ENCODE data around the gene RTTN. TPM values are rescaled to one million over a fixed set of nuclear protein-coding genes. Genes with fewer than 3 reads are reported as not detected.

The RTTN gene
- total and polyA plus RNA-seq, 2 of the 13 experiments (the other 11 are each of a cell fraction or from before 2014, with no cell fraction given): 5.4 to 18.7 TPM

GRCh38 chr18:70149616-70150301 is 55.7 kb downstream of the RTTN start (continued):
- no peak for TF ChIP-seq HOXA3 (CRISPR knock-in tag; IDR thresholded peaks at IDR 0.05)
- no peak for TF ChIP-seq SIN3B (IDR thresholded peaks at IDR 0.05; ENCODE audit: low read length)
- no peak for TF ChIP-seq SALL2 (CRISPR knock-in tag; IDR thresholded peaks at IDR 0.05)

GRCh38 chr18:70149156-70149555 is 56.3 kb downstream of the RTTN start:
- H3K4me3 ChIP-seq (replicated peaks in 1 of 3; ENCODE audit: insufficient read depth in 1 of 3, low read depth in 2 of 3, low read length in 3 of 3): no peak overlapping the region
- H2AFZ ChIP-seq (ENCODE audit: low read length): no peak overlapping the region
- no peaks in the 10 kb centered on the region for H4K20me1 ChIP-seq (ENCODE audit: insufficient read depth, low read length)
- H3K4me1 ChIP-seq (ENCODE audit: insufficient read depth, low read length): peaks cover 14% of the 10 kb centered on the region
- WGBS (ENCODE audit: low lambda C conversion rate): 97% methylated on average over 2 of the region's 2 CpGs
- H3K36me3 ChIP-seq (replicated peaks in 1 of 2; ENCODE audit: control insufficient read depth in 1 of 2, insufficient read depth in 2 of 2, low read length in 2 of 2): peaks cover 1 to 22% of the 10 kb centered on the region in 2 experiments; a peak in 2 of 5 replicates
- BruUV-seq (replicated peaks): no TSS peak
- CTCF ChIA-PET (ENCODE audit: low intra/inter-chr PET ratio, low total read pairs): no interaction called here
- H3K9ac ChIP-seq (ENCODE audit: insufficient read depth, low read depth, low read length): no peak overlapping the region
- FAIRE-seq (no peak), DNase-seq (ENCODE audit: low spot score) (no peak), ATAC-seq (no peak)
- no peak overlapping the region for H3K4me2 ChIP-seq (ENCODE audit: low read depth, low read length)
- in situ Hi-C loops (cut with HindIII; ENCODE audit: extremely low pct_ligation_motif_present, low pct_unique_long_range_greater_than_20kb): no loop called here
- H3K9me3 ChIP-seq (ENCODE audit: low read length): no peaks in the 10 kb centered on the region
- intact Hi-C loops (cut with micrococcal nuclease; ENCODE audit: unreplicated experiment): no loop called here
- TF ChIP-seq ZFP82 (CRISPR knock-in tag; IDR thresholded peaks at IDR 0.05; ENCODE audit: borderline replicate concordance) (no peak), ARNT2 (CRISPR knock-in tag; IDR thresholded peaks at IDR 0.05; ENCODE audit: low read depth) (no peak), ZNF841 (CRISPR knock-in tag; IDR thresholded peaks at IDR 0.05; ENCODE audit: borderline replicate concordance) (no peak), FUBP1 (CRISPR knock-in tag; IDR thresholded peaks at IDR 0.05; ENCODE audit: borderline replicate concordance) (no peak), PRDM4 (CRISPR knock-in tag; IDR thresholded peaks at IDR 0.05; ENCODE audit: borderline replicate concordance) (no peak), CEBPZ (IDR thresholded peaks at IDR 0.05; ENCODE audit: low read length) (no peak), TERF1 (CRISPR knock-in tag; IDR thresholded peaks at IDR 0.05) (no peak), ESRRA (CRISPR knock-in tag; IDR thresholded peaks at IDR 0.05; ENCODE audit: low read depth) (no peak), CBX5 (CRISPR knock-in tag; IDR thresholded peaks at IDR 0.05; ENCODE audit: borderline replicate concordance) (no peak), ZNF670 (CRISPR knock-in tag; IDR thresholded peaks at IDR 0.05; ENCODE audit: borderline replicate concordance) (no peak)
- H3K27ac ChIP-seq (ENCODE audit: extremely low read length, insufficient read depth, low read length): no peak overlapping the region
- POLR2A ChIA-PET: no interaction called here
- no peaks in the 10 kb centered on the region for H3K79me2 ChIP-seq (ENCODE audit: insufficient read depth, low read length)
- H3K27me3 ChIP-seq (ENCODE audit: control insufficient read depth in 1 of 2, insufficient read depth in 2 of 2, low read length in 2 of 2): no peaks in the 10 kb centered on the region
